ENCODE measurements around the gene CDH6.

- TF ChIP-seq GATA2 (IDR thresholded peaks at IDR 0.05; ENCODE audit: low read depth, low read length) (no peak), GATA3 (IDR thresholded peaks at IDR 0.05; ENCODE audit: low read depth, low read length) (no peak)
Measured at GRCh38 chr5:31273631-31274378, 80.3 kb downstream of the CDH6 start.
